Activated T-helper 2 cell treated with anti-CD3 and anti-CD28 coated beads, Interferon-gamma antibody, Interleukin-2, Interleukin-4, amounts not matched to agents 10 μg/mL and 5 μg/mL and 100 μg/mL, durations not matched to agents 14 hours and 24 hours and 36 hours (primary cell): ENCODE results near the gene COPB2. TPM values are rescaled to one million over a fixed set of nuclear protein-coding genes. Genes with fewer than 3 reads are reported as not detected.

Source experiments
- DNase-seq: peaks from one replicate; pipeline ENCODE4 v3.0.0; 2021; ENCODE audit warnings: low spot score
- H3K27ac Mint-ChIP-seq: one replicate; pipeline ENCODE4 v1.8.0; 2021; ENCODE audit warnings: mixed read lengths
- H3K27me3 Mint-ChIP-seq: one replicate; pipeline ENCODE4 v1.8.0; 2021; ENCODE audit warnings: low read depth, mixed read lengths
- H3K36me3 Mint-ChIP-seq: one replicate; pipeline ENCODE4 v1.8.0; 2021; ENCODE audit warnings: low read depth, mixed read lengths
- H3K4me1 Mint-ChIP-seq: one replicate; pipeline ENCODE4 v1.8.0; 2021; ENCODE audit warnings: low read depth, mixed read lengths
- H3K4me3 Mint-ChIP-seq: one replicate; pipeline ENCODE4 v1.8.0; 2021; ENCODE audit warnings: low read depth, mild to moderate bottlenecking, moderate library complexity, mixed read lengths
- H3K9me3 Mint-ChIP-seq: one replicate; pipeline ENCODE4 v1.8.0; 2021; ENCODE audit warnings: mixed read lengths
- intact Hi-C: fragments of 100-400 bp; cut with micrococcal nuclease; formaldehyde crosslinking; loops from one replicate; pipeline ENCODE4 v1.15.1; 2023
- total RNA-seq: library from RNA; stranded (reverse); gene quantifications from 2 replicates; pipeline ENCODE4 v1.2.3, GENCODE V29; 2022

COPB2 gene
- total RNA-seq, 1 donor from 2014 or later, result 120 TPM

DNA sequence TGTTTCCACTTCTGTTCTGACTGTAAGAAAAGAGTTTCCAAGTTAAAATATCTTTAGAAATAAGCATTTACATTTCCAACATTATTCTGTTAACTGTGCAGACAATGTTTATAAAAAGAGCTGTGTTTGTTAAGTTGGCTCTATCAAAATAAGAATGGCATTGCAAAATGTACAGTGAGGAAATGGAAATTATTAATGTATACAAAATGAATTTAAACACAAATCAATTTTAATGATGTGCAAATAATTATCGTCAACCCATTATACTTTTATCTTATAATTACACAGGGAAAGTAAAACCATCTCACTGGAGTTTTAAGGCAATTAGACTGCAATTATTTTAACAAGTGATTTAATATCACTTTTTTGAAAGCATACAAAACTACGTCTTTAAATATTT, 28.2 kb downstream of the COPB2 start:
- peaks cover 19% of the 10 kb centered on the region for H3K4me1 Mint-ChIP-seq
- H3K27ac Mint-ChIP-seq, result no peak overlapping the region
- H3K4me3 Mint-ChIP-seq, result no peak overlapping the region
- intact Hi-C loops, result no loop called here
- peaks cover 86% of the 10 kb centered on the region for H3K36me3 Mint-ChIP-seq
- no peak for DNase-seq
- H3K9me3 Mint-ChIP-seq, result no peaks in the 10 kb centered on the region
- H3K27me3 Mint-ChIP-seq, result no peaks in the 10 kb centered on the region

DNA sequence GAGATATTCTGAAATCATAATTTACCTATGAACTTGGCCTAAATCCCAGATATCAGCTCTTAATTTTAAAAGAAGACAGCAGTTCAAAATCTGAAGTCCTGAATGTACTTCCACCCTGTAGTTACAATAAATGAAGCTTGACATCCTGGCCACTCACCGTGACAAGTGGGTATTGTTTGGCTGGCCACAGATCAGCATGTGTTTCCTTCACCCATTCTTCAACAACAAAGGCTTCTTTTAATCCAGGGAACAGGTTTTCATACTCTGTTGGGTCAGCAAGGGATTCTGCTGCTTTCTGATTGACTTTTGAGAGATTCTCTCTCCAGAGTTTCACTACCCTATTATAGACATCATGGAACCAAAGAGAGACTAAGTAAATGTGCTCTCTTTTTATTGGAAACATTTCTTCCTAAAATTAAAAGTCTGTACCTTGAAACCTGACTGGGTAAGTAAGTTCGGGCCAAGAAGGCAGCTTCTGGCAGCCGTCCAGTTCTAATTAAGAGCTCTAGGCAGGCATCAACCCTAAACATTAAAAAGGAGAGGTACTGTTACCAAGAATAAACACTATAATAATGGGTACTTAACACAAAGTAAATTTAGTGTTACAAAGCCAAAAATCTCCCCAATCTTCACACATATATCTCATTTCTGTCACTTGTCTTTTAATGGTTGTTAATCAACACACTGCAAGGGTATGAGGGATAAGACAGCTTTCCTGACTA, 30.4 kb downstream of the COPB2 start:
- Mint-ChIP-seq H3K4me1 (peaks cover 25% of the 10 kb centered on the region), H3K9me3 (no peaks in the 10 kb centered on the region), H3K36me3 (peaks cover 87% of the 10 kb centered on the region), H3K4me3 (no peak overlapping the region), H3K27me3 (no peaks in the 10 kb centered on the region), H3K27ac (no peak overlapping the region)
- no peak for DNase-seq
- intact Hi-C loops, result loop anchor here (2.0 kb wide), 2 partner anchors 30 to 56 kb away; partner anchors contain the start of gene COPB2

DNA sequence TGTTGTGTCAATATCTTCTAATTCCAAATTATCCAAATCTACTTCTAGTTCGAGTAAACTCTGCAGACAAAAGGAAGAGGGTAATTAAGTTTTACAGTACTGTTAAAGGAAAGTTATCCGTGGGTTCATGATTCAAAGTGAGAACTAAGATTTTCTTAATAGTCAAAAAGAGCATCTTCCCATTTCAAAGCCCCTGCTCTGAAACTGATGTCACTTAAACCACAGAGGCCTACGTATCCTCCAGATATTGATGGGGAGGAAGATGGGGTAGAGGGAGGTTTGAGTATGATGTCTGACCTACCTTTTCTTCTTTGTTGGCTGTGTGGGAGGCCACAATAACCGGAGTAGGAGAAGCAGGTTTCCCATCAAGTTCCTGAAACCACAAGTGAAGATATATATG, 31.5 kb downstream of the COPB2 start:
- no peaks in the 10 kb centered on the region for H3K9me3 Mint-ChIP-seq
- peaks cover 82% of the 10 kb centered on the region for H3K36me3 Mint-ChIP-seq
- DNase-seq, result no peak
- intact Hi-C loops, result loop anchor here (1.0 to 2.0 kb wide), 3 partner anchors 14 to 55 kb away; partner anchors contain the start of genes COPB2 and MRPS22
- H3K27me3 Mint-ChIP-seq, result no peaks in the 10 kb centered on the region
- peaks cover 25% of the 10 kb centered on the region for H3K4me1 Mint-ChIP-seq
- no peak overlapping the region for H3K4me3 Mint-ChIP-seq
- H3K27ac Mint-ChIP-seq, result peak overlapping the region; percentile 48

DNA sequence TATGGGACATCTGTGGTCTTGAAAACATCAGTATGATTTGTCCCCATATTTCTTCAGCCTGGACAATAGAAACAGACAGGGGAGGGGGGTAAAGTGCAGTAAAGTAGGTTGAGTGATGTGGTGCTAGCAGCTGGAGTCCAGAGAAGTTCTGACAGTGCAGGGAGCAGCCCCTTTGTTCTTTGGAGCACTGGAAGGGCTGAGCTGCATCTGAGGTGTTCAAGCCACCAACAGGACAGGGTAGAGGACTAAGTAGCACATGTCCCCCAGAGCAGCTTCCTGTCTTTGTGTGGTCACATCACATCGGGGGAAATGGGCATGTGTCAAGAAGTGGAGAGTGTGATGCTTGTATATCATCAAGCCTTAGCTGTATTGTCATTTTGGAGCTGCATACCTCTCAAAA, 33.6 kb downstream of the COPB2 start:
- Mint-ChIP-seq H3K36me3 (peaks cover 86% of the 10 kb centered on the region), H3K27me3 (no peaks in the 10 kb centered on the region), H3K4me1 (peaks cover 25% of the 10 kb centered on the region), H3K4me3 (no peak overlapping the region), H3K27ac (no peak overlapping the region), H3K9me3 (no peaks in the 10 kb centered on the region)
- intact Hi-C loops, result no loop called here
- no peak for DNase-seq

DNA sequence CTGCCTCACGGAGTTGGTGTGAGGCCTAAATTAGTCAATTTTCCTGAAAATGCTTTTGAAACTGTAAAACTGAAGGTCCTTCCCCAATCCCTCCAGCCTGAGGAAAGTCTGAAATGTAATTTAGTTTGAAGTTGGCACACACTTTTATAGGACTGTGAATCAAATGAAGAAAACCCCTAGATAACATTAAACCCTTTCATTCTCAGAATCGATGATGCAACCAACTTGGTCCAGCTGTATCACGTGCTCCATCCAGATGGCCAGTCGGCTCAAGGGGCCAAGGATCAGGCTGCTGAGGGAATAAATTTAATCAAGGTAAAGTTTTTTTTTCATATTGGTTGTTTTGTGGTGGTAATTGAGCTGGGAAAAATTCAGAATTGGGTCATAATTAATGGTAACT, 34.0 kb downstream of the COPB2 start:
- peaks cover 86% of the 10 kb centered on the region for H3K36me3 Mint-ChIP-seq
- H3K9me3 Mint-ChIP-seq, result no peaks in the 10 kb centered on the region
- peaks cover 25% of the 10 kb centered on the region for H3K4me1 Mint-ChIP-seq
- intact Hi-C loops, result no loop called here
- H3K27me3 Mint-ChIP-seq, result no peaks in the 10 kb centered on the region
- no peak for DNase-seq
- no peak overlapping the region for H3K4me3 Mint-ChIP-seq
- no peak overlapping the region for H3K27ac Mint-ChIP-seq

DNA sequence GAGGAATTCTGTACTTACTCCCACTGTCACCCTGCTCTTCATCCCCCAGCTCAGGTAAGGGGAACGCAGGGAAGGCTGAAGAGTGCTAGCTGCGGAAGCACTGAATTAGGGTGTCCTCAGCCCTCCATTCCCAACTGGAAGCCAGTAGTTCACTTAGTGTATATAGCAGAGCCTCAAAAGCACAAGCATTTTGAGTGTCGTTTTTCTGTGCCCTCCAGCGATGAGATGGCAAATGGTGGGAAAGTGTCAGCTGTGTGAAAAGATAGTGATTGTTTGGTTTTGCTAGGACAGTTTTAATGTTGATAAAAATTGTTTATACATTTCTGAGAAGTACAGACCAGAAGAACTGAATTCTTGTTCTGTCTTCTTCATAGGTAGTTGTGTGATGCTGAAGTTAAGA, 34.8 kb downstream of the COPB2 start:
- Mint-ChIP-seq H3K27me3 (no peaks in the 10 kb centered on the region), H3K4me3 (no peak overlapping the region), H3K9me3 (no peaks in the 10 kb centered on the region), H3K27ac (no peak overlapping the region), H3K36me3 (peaks cover 84% of the 10 kb centered on the region), H3K4me1 (peaks cover 25% of the 10 kb centered on the region)
- intact Hi-C loops, result no loop called here
- DNase-seq, result no peak

DNA sequence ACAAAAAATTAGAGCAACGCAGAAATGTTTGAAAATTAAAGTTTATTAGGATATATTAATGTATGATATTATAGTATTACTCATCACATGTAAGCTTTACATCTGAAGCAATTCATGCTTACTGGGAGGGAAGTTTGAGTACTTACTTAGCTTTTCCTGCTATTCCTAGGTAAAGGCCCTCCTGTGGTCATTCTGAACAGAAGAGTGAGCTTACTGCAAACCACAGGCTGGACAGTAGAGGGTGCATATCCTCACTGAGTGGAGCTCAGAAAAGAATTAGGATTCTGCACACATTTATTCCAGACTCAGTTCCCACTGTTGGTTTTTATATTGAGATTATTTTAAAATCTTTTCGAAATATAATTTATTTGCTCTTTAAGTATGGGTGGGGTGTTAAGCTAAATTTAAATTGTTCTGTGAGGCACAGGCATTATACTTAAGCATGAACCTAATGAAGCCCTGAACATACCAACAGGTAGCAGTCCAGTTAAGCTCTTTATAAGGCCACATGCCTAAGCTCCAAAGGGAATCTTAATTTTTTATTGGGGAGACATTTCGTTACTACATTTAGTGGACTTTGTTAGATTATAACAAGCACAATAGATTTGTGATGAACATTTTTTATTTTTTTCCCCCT, 35.4 kb downstream of the COPB2 start:
- intact Hi-C loops, result no loop called here
- no peak for DNase-seq
- H3K36me3 Mint-ChIP-seq, result peaks cover 84% of the 10 kb centered on the region
- H3K4me1 Mint-ChIP-seq, result peaks cover 25% of the 10 kb centered on the region
- H3K27me3 Mint-ChIP-seq, result no peaks in the 10 kb centered on the region
- no peaks in the 10 kb centered on the region for H3K9me3 Mint-ChIP-seq
- no peak overlapping the region for H3K27ac Mint-ChIP-seq
- H3K4me3 Mint-ChIP-seq, result no peak overlapping the region

DNA sequence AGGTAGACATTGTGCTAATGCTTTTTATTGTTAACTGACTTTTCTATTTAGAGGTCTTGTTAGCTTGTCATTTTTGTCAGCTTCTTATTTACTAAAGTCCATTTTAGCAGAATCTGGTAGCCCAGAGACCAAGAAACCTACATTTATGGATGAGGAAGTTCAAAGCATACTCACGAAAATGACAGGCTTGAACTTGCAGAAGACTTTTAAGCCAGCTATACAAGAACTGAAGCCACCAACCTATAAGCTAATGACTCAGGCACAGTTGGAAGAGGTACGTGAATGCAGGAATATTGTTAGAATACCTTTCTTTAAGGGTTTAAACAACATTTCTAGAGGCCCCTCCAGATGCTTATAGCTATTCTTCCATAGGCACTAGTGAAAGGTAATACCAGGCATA, 42.7 kb downstream of the COPB2 start:
- intact Hi-C loops, result loop anchor here (10.0 kb wide), 1 partner anchor 512 kb away; the partner anchor contains the start of gene PIK3CB
- Mint-ChIP-seq H3K27ac (no peak overlapping the region), H3K4me3 (no peak overlapping the region), H3K27me3 (no peaks in the 10 kb centered on the region), H3K36me3 (peaks cover 44% of the 10 kb centered on the region), H3K9me3 (peaks cover 5% of the 10 kb centered on the region), H3K4me1 (peaks cover 5% of the 10 kb centered on the region)
- DNase-seq, result no peak

DNA sequence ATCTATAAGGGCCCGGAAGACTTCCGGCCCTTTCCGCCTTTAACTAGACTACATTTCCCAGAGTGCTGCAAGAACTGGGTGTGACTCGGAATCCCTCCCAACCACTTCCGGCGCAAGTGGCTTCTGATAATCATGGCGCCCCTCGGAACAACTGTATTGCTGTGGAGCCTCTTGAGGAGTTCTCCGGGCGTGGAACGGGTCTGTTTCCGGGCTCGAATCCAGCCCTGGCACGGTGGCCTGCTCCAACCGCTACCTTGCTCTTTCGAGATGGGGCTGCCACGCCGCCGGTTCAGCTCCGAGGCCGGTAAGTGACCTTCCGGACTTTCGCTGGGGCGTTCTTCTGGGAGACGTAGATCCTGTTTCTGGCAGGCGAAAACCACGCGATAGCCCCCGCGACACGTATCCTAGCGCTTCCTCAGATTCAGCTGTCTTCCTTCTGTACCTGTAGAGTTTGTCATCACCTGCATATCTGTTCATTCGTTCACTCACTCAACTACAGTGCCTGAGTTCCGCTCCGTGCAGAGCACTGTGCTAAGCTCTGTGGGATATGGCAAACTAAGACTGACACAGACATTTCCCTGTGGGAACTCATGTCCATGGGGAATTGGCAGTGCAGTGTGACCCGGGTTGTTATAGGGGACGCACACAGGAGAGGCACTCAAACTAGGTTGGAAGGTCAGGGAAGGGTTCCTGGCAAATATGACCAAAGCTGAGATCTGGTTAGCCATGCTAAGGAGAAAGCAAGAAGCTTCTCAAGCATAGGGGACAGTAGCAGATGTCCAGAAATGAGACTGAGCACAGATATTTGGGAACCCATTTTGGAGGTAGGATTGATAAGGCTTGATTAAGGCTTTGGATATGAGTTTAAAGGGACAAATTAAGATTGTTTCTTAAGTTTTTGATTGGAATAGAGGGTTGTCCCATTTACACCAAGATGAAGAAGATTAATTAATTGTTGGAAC, 45.3 kb downstream of the COPB2 start, which contains the start of gene MRPS22:
TSS of gene MRPS22 (plus strand) at position 126 of the 962 bp plus-strand sequence. CDS start at position 133, 7 bp downstream.
- Mint-ChIP-seq H3K36me3 (peaks cover 22% of the 10 kb centered on the region), H3K4me1 (peaks cover 15% of the 10 kb centered on the region), H3K9me3 (peaks cover 5% of the 10 kb centered on the region), H3K4me3 (no peak within 1 kb of the TSS), H3K27ac (peak within 1 kb of the TSS; percentile 6), H3K27me3 (no peaks in the 10 kb centered on the region)
- intact Hi-C loops, result loop anchor here (1.0 to 10.0 kb wide), 4 partner anchors 13 to 752 kb away; partner anchors contain the start of genes CEP70, COPB2 and PIK3CB
- DNase-seq, result peak; percentile 78

DNA sequence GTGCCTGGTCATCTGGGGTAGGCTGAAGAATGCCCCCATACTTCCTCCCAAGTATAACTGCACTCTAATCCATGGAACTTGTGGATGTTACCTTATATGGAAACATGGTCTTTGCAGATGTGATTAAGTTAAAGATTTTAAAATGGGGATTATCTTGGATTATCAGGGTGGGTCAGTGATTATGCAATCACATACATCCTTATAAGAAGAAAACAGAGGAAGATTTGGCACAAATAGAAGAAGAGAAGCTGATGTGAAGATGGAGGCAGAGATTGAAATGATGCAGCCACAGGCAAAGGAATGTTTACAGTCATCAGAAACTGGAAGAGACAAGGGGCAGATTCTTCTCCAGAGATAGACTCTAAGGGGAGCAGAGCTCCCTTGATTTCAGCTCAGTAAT, 47.4 kb downstream of the COPB2 start:
- no peak for DNase-seq
- Mint-ChIP-seq H3K27me3 (no peaks in the 10 kb centered on the region), H3K4me3 (no peak overlapping the region), H3K4me1 (peaks cover 31% of the 10 kb centered on the region), H3K36me3 (peaks cover 6% of the 10 kb centered on the region), H3K27ac (no peak overlapping the region), H3K9me3 (peaks cover 5% of the 10 kb centered on the region)
- intact Hi-C loops, result loop anchor here (5.0 to 10.0 kb wide), 2 partner anchors 507 to 750 kb away; partner anchors contain the start of genes CEP70 and PIK3CB

DNA sequence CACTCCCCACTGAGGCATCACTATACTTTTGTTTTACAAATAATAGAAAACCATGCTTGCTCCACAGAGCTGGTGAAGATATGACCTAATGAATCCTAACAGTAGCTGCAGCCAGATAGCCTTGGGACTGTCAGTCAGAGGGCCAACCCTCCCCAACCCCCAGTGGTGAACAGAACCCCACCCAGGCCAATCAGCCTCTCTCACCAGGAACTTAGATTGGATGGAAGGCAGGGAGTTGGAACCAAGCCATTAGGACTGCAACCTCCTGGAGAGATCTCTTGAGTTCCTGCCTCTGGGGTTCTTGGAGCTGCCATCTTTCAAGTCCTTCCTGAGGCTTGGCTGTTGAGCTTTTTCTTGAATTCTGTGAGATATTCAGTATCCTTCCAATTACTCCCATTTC, 48.7 kb downstream of the COPB2 start:
- Mint-ChIP-seq H3K27me3 (no peaks in the 10 kb centered on the region), H3K4me3 (no peak overlapping the region), H3K36me3 (peaks cover 3% of the 10 kb centered on the region), H3K27ac (no peak overlapping the region), H3K9me3 (peaks cover 5% of the 10 kb centered on the region), H3K4me1 (peaks cover 34% of the 10 kb centered on the region)
- intact Hi-C loops, result loop anchor here (5.0 to 10.0 kb wide), 2 partner anchors 506 to 748 kb away; partner anchors contain the start of genes CEP70 and PIK3CB
- no peak for DNase-seq

DNA sequence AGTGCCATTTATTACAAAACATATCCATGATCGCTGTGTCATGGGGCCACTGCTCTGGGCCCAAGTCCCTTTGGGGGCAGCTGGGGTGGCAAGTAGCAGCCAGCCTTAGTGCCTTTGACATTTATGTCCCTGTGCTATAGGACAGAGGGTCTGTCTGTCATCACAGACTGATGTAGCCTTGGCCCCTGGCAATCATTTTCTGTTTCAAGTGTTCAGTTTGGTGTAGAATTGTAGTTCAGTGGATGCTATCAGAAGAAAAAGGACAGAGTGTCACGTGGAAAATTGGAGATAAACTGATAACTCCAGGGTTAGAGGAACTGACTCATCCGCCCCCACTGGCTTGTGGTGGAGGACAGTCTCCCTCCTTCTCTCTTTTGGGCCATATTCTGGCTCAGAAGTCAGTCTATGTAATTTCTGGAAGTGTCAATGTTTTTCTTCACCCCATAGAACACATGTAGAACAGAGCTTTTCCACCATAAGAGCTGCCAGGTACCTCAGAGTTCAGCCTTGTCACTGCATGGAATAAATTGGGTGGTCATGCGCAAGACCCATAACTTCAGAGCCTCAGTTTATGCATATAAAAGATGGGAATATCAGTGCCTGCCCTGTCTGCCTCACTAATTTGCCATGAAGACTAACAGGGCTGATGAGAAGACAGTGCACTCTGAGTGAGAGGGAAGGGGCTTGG, 50.1 kb downstream of the COPB2 start:
- H3K4me1 Mint-ChIP-seq, result peaks cover 34% of the 10 kb centered on the region
- H3K27me3 Mint-ChIP-seq, result peaks cover 4% of the 10 kb centered on the region
- no peak overlapping the region for H3K4me3 Mint-ChIP-seq
- no peak for DNase-seq
- peaks cover 5% of the 10 kb centered on the region for H3K9me3 Mint-ChIP-seq
- intact Hi-C loops, result no loop called here
- H3K27ac Mint-ChIP-seq, result peak overlapping the region; percentile 12
- peaks cover 3% of the 10 kb centered on the region for H3K36me3 Mint-ChIP-seq
